Measurements from ENCODE around the gene SLC7A11. TPM values are rescaled to one million over a fixed set of nuclear protein-coding genes. Genes with fewer than 3 reads are reported as not detected.

Gene SLC7A11
- total and polyA plus RNA-seq, 2 experiments from 2014 or later: 10.0 to 33.9 TPM

- TF ChIP-seq ETS1 (IDR thresholded peaks at IDR 0.05) (no peak), REST (IDR thresholded peaks at IDR 0.05; ENCODE audit: unreplicated experiment) (no peak), CTCF (conservative IDR thresholded peaks at IDR 0.05; ENCODE audit: low read depth in 2 of 2) (no peak), EZH2 (IDR thresholded peaks at IDR 0.05; ENCODE audit: low read depth, unreplicated experiment) (no peak), ZNF114 (CRISPR knock-in tag; IDR thresholded peaks at IDR 0.05) (no peak), JUNB (IDR thresholded peaks at IDR 0.05; ENCODE audit: unreplicated experiment) (no peak), ZNF331 (CRISPR knock-in tag; IDR thresholded peaks at IDR 0.05; ENCODE audit: low read depth) (no peak), CREB1 (CRISPR knock-in tag; IDR thresholded peaks at IDR 0.05; ENCODE audit: low read depth) (no peak), POLR2AphosphoS5 (IDR thresholded peaks at IDR 0.05; ENCODE audit: low read depth) (no peak), EZH2phosphoT487 (IDR thresholded peaks at IDR 0.05; ENCODE audit: unreplicated experiment) (no peak)
These were observed 57.3 kb downstream of the SLC7A11 start (continued) for GRCh38 chr4:138184886-138185285.

GRCh38 chr4:138182838-138183426, 59.2 kb downstream of the SLC7A11 start:
- H3K9me3 Mint-ChIP-seq: no peaks in the 10 kb centered on the region
- no peaks in the 10 kb centered on the region for H3K27me3 Mint-ChIP-seq (ENCODE audit: insufficient read depth, low read depth, poor library complexity)
- H3K27ac ChIP-seq (ENCODE audit: low read depth): no peak overlapping the region
- H3K36me3 ChIP-seq (ENCODE audit: insufficient read depth): peaks cover 24% of the 10 kb centered on the region; the same call in 1 of the 2 replicates
- no peaks in the 10 kb centered on the region for H3F3A ChIP-seq (replicated peaks; ENCODE audit: low read depth)
- H3K9me2 ChIP-seq (ENCODE audit: insufficient read depth): no peaks in the 10 kb centered on the region
- no peaks in the 10 kb centered on the region for H4K20me1 ChIP-seq (replicated peaks; ENCODE audit: insufficient read depth)
- H3K27me3 ChIP-seq (ENCODE audit: insufficient read depth): no peaks in the 10 kb centered on the region
- TF ChIP-seq CTCF (conservative IDR thresholded peaks at IDR 0.05; ENCODE audit: low read depth in 2 of 2) (peak; percentile 69 to 85), ETS1 (IDR thresholded peaks at IDR 0.05) (no peak)
- no peaks in the 10 kb centered on the region; the same call in 1 of the 2 replicates for H3K4me1 ChIP-seq (ENCODE audit: insufficient read depth)
- H3K4me1 Mint-ChIP-seq: peaks cover 23% of the 10 kb centered on the region
- no peak overlapping the region for H3K4me3 Mint-ChIP-seq
- no peaks in the 10 kb centered on the region for H3K79me2 ChIP-seq (replicated peaks; ENCODE audit: insufficient read depth)
- DNase-seq (ENCODE audit: low spot score) (peak; percentile 60), ATAC-seq (no peak)
- H3K27ac Mint-ChIP-seq: peak overlapping the region; percentile 84
- H2AFZ ChIP-seq: no peak overlapping the region
- no peak overlapping the region for H3K4me2 ChIP-seq
- H3K36me3 Mint-ChIP-seq (ENCODE audit: low read depth): peaks cover 51% of the 10 kb centered on the region
- no peak overlapping the region for H3K4me3 ChIP-seq

Measured in GM23338 (cell line).